CD4-positive, alpha-beta memory T cell (primary cell): ENCODE data around the gene ARHGEF4. TPM values are rescaled to one million over a fixed set of nuclear protein-coding genes. Genes with fewer than 3 reads are reported as not detected.

ENCODE experiments used
- CTCF ChIA-PET: fragments of 350-600 bp; sonication (Branson Sonifier 250); formaldehyde crosslinking; loops from one replicate; lab custom pipeline; 2021; ENCODE audit warnings: inconsistent platforms; ENCODE audit not compliant: partially characterized antibody; lab: Charles Lee
- POLR2A ChIA-PET: fragments of 350-600 bp; sonication (Branson Sonifier 250); formaldehyde crosslinking; loops from one replicate; lab custom pipeline; 2021; ENCODE audit not compliant: partially characterized antibody; lab: Charles Lee
- DNase-seq, 5 donors: peaks; one replicate each; pipeline versions ENCODE4 v3.0.0 to v3.0.0-alpha.2; 2020 to 2022; ENCODE audit warnings: mixed read lengths in 1 of 5
- H3K27ac ChIP-seq: one replicate; pipeline ENCODE4 v1.7.0; 2013; ENCODE audit warnings: low read depth, low read length
- H3K27me3 ChIP-seq: 2 replicates; pipeline ENCODE4 v1.7.0; 2013; ENCODE audit warnings: mild to moderate bottlenecking, low read length, moderate library complexity; ENCODE audit not compliant: insufficient read depth
- H3K36me3 ChIP-seq: 2 replicates; pipeline ENCODE4 v1.7.0; 2013; ENCODE audit warnings: mild to moderate bottlenecking, low read length, moderate library complexity; ENCODE audit not compliant: insufficient read depth
- H3K4me1 ChIP-seq: 2 replicates; pipeline ENCODE4 v1.7.0; 2013; ENCODE audit warnings: mild to moderate bottlenecking, low read length, moderate library complexity; ENCODE audit not compliant: insufficient read depth
- H3K4me3 ChIP-seq, 2 donors: one replicate each; pipeline ENCODE4 v1.7.0; 2013; ENCODE audit warnings: low read length in 2 of 2, mild to moderate bottlenecking in 1 of 2
- H3K9me3 ChIP-seq, 2 donors: one replicate each; pipeline ENCODE4 v1.7.0; 2013; ENCODE audit warnings: low read length in 2 of 2, control low read depth in 1 of 2; ENCODE audit not compliant: control insufficient read depth in 1 of 2
- H3K27ac Mint-ChIP-seq, 7 donors: one replicate each; pipeline ENCODE4 v1.8.0; 2020 to 2021; ENCODE audit warnings: mixed read lengths in 7 of 7, mild to moderate bottlenecking in 6 of 7, inconsistent platforms in 3 of 7, moderate library complexity in 3 of 7
- H3K27me3 Mint-ChIP-seq, 2 donors: one replicate each; pipeline ENCODE4 v1.8.0; 2020 to 2021; ENCODE audit warnings: mixed read lengths in 2 of 2
- H3K36me3 Mint-ChIP-seq, 2 donors: one replicate each; pipeline ENCODE4 v1.8.0; 2020 to 2021; ENCODE audit warnings: mixed read lengths in 2 of 2, inconsistent platforms in 1 of 2, mild to moderate bottlenecking in 1 of 2
- H3K4me1 Mint-ChIP-seq, 4 donors: one replicate each; pipeline ENCODE4 v1.8.0; 2020 to 2021; ENCODE audit warnings: mixed read lengths in 4 of 4, mild to moderate bottlenecking in 1 of 4
- H3K4me3 Mint-ChIP-seq, 8 donors: one replicate each; pipeline ENCODE4 v1.8.0; 2020 to 2021; ENCODE audit warnings: mixed read lengths in 8 of 8, mild to moderate bottlenecking in 7 of 8, moderate library complexity in 6 of 8, inconsistent platforms in 3 of 8
- H3K9me3 Mint-ChIP-seq, 8 donors: one replicate each; pipeline ENCODE4 v1.8.0; 2020 to 2021; ENCODE audit warnings: mixed read lengths in 8 of 8, mild to moderate bottlenecking in 5 of 8, inconsistent platforms in 3 of 8, moderate library complexity in 1 of 8
- intact Hi-C: fragments of 100-400 bp; cut with micrococcal nuclease; formaldehyde crosslinking; loops from one replicate; pipeline ENCODE4 v1.15.1; 2023
- polyA plus RNA-seq, 2 donors: library from polyadenylated mRNA; unstranded; fragments of 300-500 nt; fragmentation: Illumina TruSeq; gene quantifications; one replicate each; pipeline ENCODE4 v1.2.3, GENCODE V29; 2021
- total RNA-seq, 2 experiments: library from RNA; stranded (reverse); gene quantifications; one replicate each; pipeline ENCODE4 v1.2.3, GENCODE V29; 2021

Gene ARHGEF4
- total and polyA plus RNA-seq, 4 experiments from 2014 or later, result 1.4 to 2.6 (median 2.1) TPM

DNA sequence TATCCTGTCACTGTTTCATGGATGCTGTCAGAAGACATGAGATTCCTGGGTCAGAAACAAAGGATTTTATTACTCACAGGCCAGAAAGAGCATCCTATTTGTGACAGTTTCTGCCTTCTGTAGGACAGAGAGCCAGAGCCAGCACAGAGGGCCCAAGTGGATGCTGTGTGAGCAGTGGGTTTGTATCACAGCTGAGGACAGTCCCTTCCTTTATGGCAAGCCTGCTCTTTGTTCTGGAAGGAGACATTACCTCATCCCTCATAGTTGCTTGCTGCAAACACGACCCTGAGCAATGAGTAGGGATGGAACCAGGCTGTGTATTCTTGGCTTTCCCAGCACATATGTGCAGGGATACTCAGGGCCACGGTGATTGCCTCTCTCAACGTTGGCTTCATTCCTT is 41.6 kb downstream of the ARHGEF4 start:
- Mint-ChIP-seq H3K36me3 (no peaks in the 10 kb centered on the region), H3K4me1 (no peaks in the 10 kb centered on the region), H3K27ac (no peak overlapping the region), H3K4me3 (no peak overlapping the region), H3K9me3 (no peaks in the 10 kb centered on the region), H3K27me3 (peaks cover 5 to 11% of the 10 kb centered on the region in 2 donors)
- POLR2A ChIA-PET, result no interaction called here
- Histone ChIP-seq H3K36me3 (no peaks in the 10 kb centered on the region), H3K4me3 (no peak overlapping the region), H3K27me3 (no peaks in the 10 kb centered on the region), H3K27ac (no peak overlapping the region), H3K9me3 (no peaks in the 10 kb centered on the region), H3K4me1 (no peaks in the 10 kb centered on the region)
- CTCF ChIA-PET, result interaction anchor here (3.1 to 10.8 kb wide), 2 partner anchors 79 to 81 kb away, joined by 21 to 318 read pairs; no protein-coding TSS in a partner anchor
- DNase-seq, result no peak
- intact Hi-C loops, result no loop called here

DNA sequence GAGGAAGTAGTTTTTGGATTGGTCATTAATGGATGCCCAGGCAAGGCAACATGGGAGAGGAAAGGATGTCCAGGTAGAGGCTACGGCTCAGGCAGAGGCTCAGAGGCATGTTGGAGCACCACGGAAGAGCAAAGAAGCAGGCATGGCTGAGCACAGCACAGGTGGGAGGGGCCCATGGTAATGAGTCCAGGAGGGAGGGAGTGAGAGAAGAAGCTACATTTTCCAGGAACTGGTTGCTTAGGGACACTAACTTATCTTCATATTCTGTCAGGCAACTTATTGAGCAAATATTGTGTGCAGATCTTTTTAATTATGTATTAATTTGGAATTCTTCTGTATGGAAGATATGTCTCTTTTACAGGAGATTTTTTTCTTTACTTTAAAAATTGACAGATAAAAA is 42.2 kb downstream of the ARHGEF4 start:
- H3K27ac Mint-ChIP-seq, result no peak overlapping the region
- peaks cover 5 to 11% of the 10 kb centered on the region in 2 donors for H3K27me3 Mint-ChIP-seq
- Histone ChIP-seq H3K9me3 (no peaks in the 10 kb centered on the region), H3K4me3 (no peak overlapping the region), H3K36me3 (no peaks in the 10 kb centered on the region), H3K27me3 (no peaks in the 10 kb centered on the region), H3K27ac (no peak overlapping the region), H3K4me1 (no peaks in the 10 kb centered on the region)
- H3K4me1 Mint-ChIP-seq, result no peaks in the 10 kb centered on the region
- intact Hi-C loops, result no loop called here
- POLR2A ChIA-PET, result no interaction called here
- CTCF ChIA-PET, result interaction anchor here (3.1 kb wide), 1 partner anchor 81 kb away, joined by 21 read pairs; no protein-coding TSS in a partner anchor
- DNase-seq, result no peak
- H3K4me3 Mint-ChIP-seq, result no peak overlapping the region
- no peaks in the 10 kb centered on the region for H3K9me3 Mint-ChIP-seq
- H3K36me3 Mint-ChIP-seq, result no peaks in the 10 kb centered on the region

DNA sequence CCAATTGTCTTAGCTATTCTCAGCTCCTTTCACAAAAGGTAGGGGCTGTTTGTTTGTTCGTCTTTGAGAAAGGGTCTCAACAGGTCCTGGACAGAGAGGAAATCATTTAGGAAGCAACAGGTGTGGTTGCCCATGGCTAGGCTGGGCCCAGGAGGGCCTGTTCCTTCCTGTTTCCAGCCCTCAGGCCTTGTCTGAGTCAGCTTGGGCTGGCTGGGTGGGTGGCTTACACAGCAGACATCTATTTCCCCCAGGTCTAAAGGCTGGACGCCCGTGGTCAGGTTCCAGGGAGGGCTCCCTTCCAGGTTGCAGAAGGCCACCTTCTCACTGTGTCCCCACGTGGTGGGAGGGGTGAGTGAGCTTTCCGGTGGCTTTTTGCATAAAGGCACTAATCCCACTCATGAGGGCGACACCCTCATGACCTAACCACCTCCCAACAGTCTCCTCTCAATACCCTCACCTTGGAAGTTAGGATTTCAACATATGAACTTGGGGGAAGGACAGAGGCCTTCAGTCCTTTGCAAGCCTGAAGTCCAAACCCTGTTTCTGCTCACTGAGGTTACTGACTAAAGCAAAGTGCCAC is 45.5 kb downstream of the ARHGEF4 start:
- H3K9me3 Mint-ChIP-seq, result no peaks in the 10 kb centered on the region
- no peak for DNase-seq
- Histone ChIP-seq H3K4me3 (no peak overlapping the region), H3K36me3 (no peaks in the 10 kb centered on the region), H3K4me1 (no peaks in the 10 kb centered on the region), H3K9me3 (no peaks in the 10 kb centered on the region), H3K27me3 (no peaks in the 10 kb centered on the region), H3K27ac (no peak overlapping the region)
- no peak overlapping the region for H3K4me3 Mint-ChIP-seq
- CTCF ChIA-PET, result interaction anchor here (1.6 kb wide), 1 partner anchor 13 kb away, joined by 4 read pairs; no protein-coding TSS in a partner anchor
- intact Hi-C loops, result no loop called here
- H3K27ac Mint-ChIP-seq, result no peak overlapping the region
- no peaks in the 10 kb centered on the region for H3K36me3 Mint-ChIP-seq
- peaks cover 3 to 7% of the 10 kb centered on the region in 2 donors for H3K27me3 Mint-ChIP-seq
- POLR2A ChIA-PET, result no interaction called here
- H3K4me1 Mint-ChIP-seq, result no peaks in the 10 kb centered on the region

DNA sequence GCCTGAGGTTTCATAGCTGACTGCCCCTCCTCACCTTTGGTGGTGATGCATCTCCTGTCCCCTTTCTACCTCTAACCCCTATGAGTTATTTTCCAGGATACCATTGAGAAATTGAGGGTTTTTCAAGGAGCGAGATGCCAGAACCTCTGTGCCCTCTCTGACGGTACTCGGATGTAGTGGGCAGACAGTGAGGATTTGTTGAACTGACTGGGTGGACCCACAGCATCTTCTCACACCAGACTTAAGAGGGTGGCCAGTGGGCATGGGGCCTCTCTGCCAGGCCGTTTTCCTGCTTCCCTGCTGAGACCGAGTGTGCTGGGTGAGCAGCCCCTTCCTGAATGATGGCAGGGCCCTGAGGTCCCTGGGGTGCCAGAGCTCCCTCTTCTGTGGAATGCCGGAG is 46.3 kb downstream of the ARHGEF4 start:
- H3K27ac Mint-ChIP-seq, result no peak overlapping the region
- no peak overlapping the region for H3K27ac ChIP-seq
- CTCF ChIA-PET, result interaction anchor here (3.1 kb wide), 1 partner anchor 9 kb away, joined by 22 read pairs; no protein-coding TSS in a partner anchor

DNA sequence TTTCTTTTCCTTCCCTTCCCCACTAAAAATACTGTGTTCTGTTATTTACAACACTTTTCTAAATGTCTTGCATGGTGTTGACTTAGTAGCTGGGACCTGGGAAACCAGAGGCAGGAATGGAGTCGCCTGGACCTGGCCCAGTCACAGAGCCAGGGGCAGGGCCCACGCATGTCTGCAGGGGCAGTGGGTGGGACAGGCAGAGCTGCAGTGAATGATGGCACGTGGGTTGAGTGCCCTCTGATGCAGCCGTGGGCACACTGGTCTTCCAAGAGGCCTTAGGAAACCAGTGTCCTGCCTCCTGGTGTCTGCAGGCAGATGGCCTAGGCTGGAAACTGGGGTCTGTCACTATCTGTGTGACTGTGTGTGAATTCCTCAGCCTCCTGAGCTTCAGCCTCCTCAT is 46.8 kb downstream of the ARHGEF4 start:
- Mint-ChIP-seq H3K4me3 (no peak overlapping the region), H3K27ac (no peak overlapping the region), H3K27me3 (peaks cover 3 to 7% of the 10 kb centered on the region in 2 donors), H3K4me1 (no peaks in the 10 kb centered on the region), H3K9me3 (no peaks in the 10 kb centered on the region), H3K36me3 (no peaks in the 10 kb centered on the region)
- Histone ChIP-seq H3K9me3 (no peaks in the 10 kb centered on the region), H3K4me3 (no peak overlapping the region), H3K36me3 (no peaks in the 10 kb centered on the region), H3K27ac (no peak overlapping the region), H3K4me1 (no peaks in the 10 kb centered on the region), H3K27me3 (no peaks in the 10 kb centered on the region)
- DNase-seq, result no peak
- intact Hi-C loops, result no loop called here
- ChIA-PET POLR2A (no interaction called here), CTCF (interaction anchor here (3.1 kb wide), 1 partner anchor 9 kb away, joined by 22 read pairs; no protein-coding TSS in a partner anchor)

More for the DNA sequence above, 46.3 kb downstream of the ARHGEF4 start:
- H3K36me3 Mint-ChIP-seq, result no peaks in the 10 kb centered on the region
- no peak overlapping the region for H3K4me3 Mint-ChIP-seq
- no peak overlapping the region for H3K4me3 ChIP-seq
- H3K36me3 ChIP-seq, result no peaks in the 10 kb centered on the region
- H3K9me3 Mint-ChIP-seq, result no peaks in the 10 kb centered on the region
- POLR2A ChIA-PET, result no interaction called here
- DNase-seq, result no peak
- H3K4me1 Mint-ChIP-seq, result no peaks in the 10 kb centered on the region
- peaks cover 3 to 7% of the 10 kb centered on the region in 2 donors for H3K27me3 Mint-ChIP-seq
- H3K4me1 ChIP-seq, result no peaks in the 10 kb centered on the region
- H3K27me3 ChIP-seq, result no peaks in the 10 kb centered on the region
- intact Hi-C loops, result no loop called here
- H3K9me3 ChIP-seq, result no peaks in the 10 kb centered on the region

DNA sequence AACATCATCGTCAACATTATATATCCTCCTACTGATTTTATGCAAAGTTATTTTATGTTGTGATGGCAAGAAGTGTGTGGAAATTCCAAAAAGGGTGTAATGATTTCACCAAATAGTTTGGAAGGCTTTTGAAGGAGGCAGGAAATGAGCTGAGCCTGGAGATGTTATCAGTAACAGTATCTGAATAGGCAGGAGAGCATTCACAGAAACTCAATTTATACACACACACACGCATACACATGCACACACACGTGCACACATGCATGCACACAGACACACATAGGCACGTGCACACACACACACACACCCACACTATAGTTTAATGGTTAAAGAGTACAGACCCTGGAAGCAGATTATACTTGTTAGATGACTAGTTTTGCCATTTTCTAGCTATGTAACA is 47.3 kb downstream of the ARHGEF4 start:
- Mint-ChIP-seq H3K27ac (no peak overlapping the region), H3K36me3 (no peaks in the 10 kb centered on the region), H3K4me1 (no peaks in the 10 kb centered on the region), H3K9me3 (no peaks in the 10 kb centered on the region), H3K27me3 (peaks cover 3 to 7% of the 10 kb centered on the region in 2 donors), H3K4me3 (no peak overlapping the region)
- no peak for DNase-seq
- intact Hi-C loops, result no loop called here
- Histone ChIP-seq H3K36me3 (no peaks in the 10 kb centered on the region), H3K27ac (no peak overlapping the region), H3K9me3 (no peaks in the 10 kb centered on the region), H3K4me1 (no peaks in the 10 kb centered on the region), H3K4me3 (no peak overlapping the region), H3K27me3 (no peaks in the 10 kb centered on the region)
- CTCF ChIA-PET, result interaction anchor here (1.0 to 3.1 kb wide), 2 partner anchors 10 kb away, joined by 3 to 22 read pairs; no protein-coding TSS in a partner anchor
- POLR2A ChIA-PET, result no interaction called here

DNA sequence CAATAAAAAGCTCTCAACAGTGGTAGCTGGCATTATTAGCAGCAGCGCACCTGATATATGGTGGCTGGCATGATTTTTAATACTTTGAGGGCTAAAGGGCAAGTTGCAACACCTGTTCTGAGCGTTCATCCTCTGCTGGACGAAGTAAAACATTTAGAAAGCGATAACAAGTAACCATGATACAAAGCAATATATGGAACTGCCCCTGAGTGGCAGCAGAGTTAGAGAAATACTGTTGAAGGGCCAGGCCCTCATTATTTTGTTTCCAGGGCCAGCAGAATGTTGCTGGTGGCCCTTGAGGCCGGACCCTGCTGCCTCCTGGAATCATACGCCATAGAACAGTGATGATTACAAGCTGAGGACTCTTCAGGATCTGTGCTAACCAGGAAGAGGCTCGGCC is 47.8 kb downstream of the ARHGEF4 start:
- no peaks in the 10 kb centered on the region for H3K4me1 Mint-ChIP-seq
- no peak overlapping the region for H3K4me3 Mint-ChIP-seq
- H3K9me3 ChIP-seq, result no peaks in the 10 kb centered on the region
- H3K27ac ChIP-seq, result no peak overlapping the region
- no peaks in the 10 kb centered on the region for H3K9me3 Mint-ChIP-seq
- ChIA-PET CTCF (interaction anchor here (1.0 to 3.1 kb wide), 2 partner anchors 9 to 10 kb away, joined by 3 to 22 read pairs; no protein-coding TSS in a partner anchor), POLR2A (no interaction called here)
- no peak overlapping the region for H3K4me3 ChIP-seq
- no peak for DNase-seq
- H3K4me1 ChIP-seq, result no peaks in the 10 kb centered on the region
- intact Hi-C loops, result no loop called here
- peaks cover 2 to 10% of the 10 kb centered on the region in 2 donors for H3K27me3 Mint-ChIP-seq
- no peak overlapping the region for H3K27ac Mint-ChIP-seq
- H3K36me3 ChIP-seq, result no peaks in the 10 kb centered on the region
- H3K36me3 Mint-ChIP-seq, result no peaks in the 10 kb centered on the region
- no peaks in the 10 kb centered on the region for H3K27me3 ChIP-seq
